GM13977 (cell line): Measurements from ENCODE around the gene GNAI1.

ENCODE experiments used
- DNase-seq: peaks from one replicate; pipeline ENCODE4 v3.0.0; 2012; ENCODE audit warnings: low spot score
- CTCF ChIP-seq: IDR thresholded peaks from 2 replicates; pipeline ENCODE4 v1.5.1; 2012; ENCODE audit warnings: mild to moderate bottlenecking, control low read depth; ENCODE audit not compliant: insufficient read depth; ENCODE audit errors: extremely low read depth, missing control alignments
- in situ Hi-C: fragments of 300-500 bp; cut with MboI; formaldehyde crosslinking; loops from one replicate; pipeline ENCODE4 v1.12.0; 2022; ENCODE audit warnings: low sequenced_read_pairs, low pct_unique_long_range_greater_than_20kb, mixed read lengths, inconsistent platforms; ENCODE audit not compliant: unreplicated experiment

GNAI1 gene

GRCh38 chr7:80199051-80199450 is 64.4 kb downstream of the GNAI1 start:
- no peak for TF ChIP-seq CTCF
- in situ Hi-C loops = no loop called here

GRCh38 chr7:80204454-80204853 is 69.8 kb downstream of the GNAI1 start:
- DNase-seq = no peak
- in situ Hi-C loops = no loop called here
- TF ChIP-seq CTCF = no peak

More at GRCh38 chr7:80199051-80199450, 64.4 kb downstream of the GNAI1 start:
- DNase-seq = no peak

- TF ChIP-seq CTCF = no peak
- no peak for DNase-seq
- in situ Hi-C loops = no loop called here
Measured at GRCh38 chr7:80204919-80205318, 70.3 kb downstream of the GNAI1 start.

GRCh38 chr7:80206763-80207162 is 72.1 kb downstream of the GNAI1 start:
- in situ Hi-C loops = no loop called here
- peak; percentile 4 for DNase-seq
- TF ChIP-seq CTCF = no peak

GRCh38 chr7:80207501-80207900 is 72.9 kb downstream of the GNAI1 start:
- TF ChIP-seq CTCF = no peak
- no peak for DNase-seq
- in situ Hi-C loops = no loop called here

GRCh38 chr7:80208700-80209099 is 74.1 kb downstream of the GNAI1 start:
- TF ChIP-seq CTCF = no peak
- no peak for DNase-seq
- in situ Hi-C loops = no loop called here

- no peak for TF ChIP-seq CTCF
- in situ Hi-C loops = no loop called here
- no peak for DNase-seq
Measured at GRCh38 chr7:80210400-80210799, 75.8 kb downstream of the GNAI1 start.
